ENCODE data around the gene CDH23. TPM values are rescaled to one million over a fixed set of nuclear protein-coding genes. Genes with fewer than 3 reads are reported as not detected.

The CDH23 gene
- polyA plus RNA-seq, 1 experiment = 0.01 TPM

- Histone ChIP-seq H3K9me3 (ENCODE audit: control insufficient read depth, insufficient read depth, low read length) (peaks cover 4% of the 10 kb centered on the region), H3K4me3 (ENCODE audit: low read depth, low read length) (no peak within 1 kb of the TSS), H3K27me3 (ENCODE audit: control insufficient read depth, insufficient read depth, low read length) (peaks cover 26% of the 10 kb centered on the region), H3K27ac (ENCODE audit: low read depth, low read length) (no peak within 1 kb of the TSS)
- ChIA-PET CTCF (interaction anchor here (0.6 to 1.4 kb wide), 2 partner anchors 153 to 177 kb away, joined by 3 to 4 read pairs; no protein-coding TSS in a partner anchor), POLR2A (no interaction called here)
- no peak for TF ChIP-seq CTCF (IDR thresholded peaks at IDR 0.05; ENCODE audit: low read depth, low read length)
- no peak for DNase-seq (ENCODE audit: low read depth, low spot score)
Measured at GRCh38 chr10:71719464-71720201, 322.9 kb downstream of the CDH23 start, which contains the start of gene C10orf105. Gene C10orf105, minus strand, starts transcription at chr10:71719778. Its CDS starts 3,441 bp downstream, at chr10:71716337.

GRCh38 chr10:71720288-71720687, 323.6 kb downstream of the CDH23 start:
- Histone ChIP-seq H3K4me3 (ENCODE audit: low read depth, low read length) (no peak overlapping the region), H3K9me3 (ENCODE audit: control insufficient read depth, insufficient read depth, low read length) (peaks cover 4% of the 10 kb centered on the region), H3K27me3 (ENCODE audit: control insufficient read depth, insufficient read depth, low read length) (peaks cover 26% of the 10 kb centered on the region), H3K27ac (ENCODE audit: low read depth, low read length) (no peak overlapping the region)
- no peak for TF ChIP-seq CTCF (IDR thresholded peaks at IDR 0.05; ENCODE audit: low read depth, low read length)
- DNase-seq (ENCODE audit: low read depth, low spot score) = no peak
- CTCF ChIA-PET = interaction anchor here (1.4 kb wide), 1 partner anchor 176 kb away, joined by 4 read pairs; no protein-coding TSS in a partner anchor
- POLR2A ChIA-PET = no interaction called here

- POLR2A ChIA-PET = no interaction called here
- Histone ChIP-seq H3K9me3 (ENCODE audit: control insufficient read depth, insufficient read depth, low read length) (peaks cover 4% of the 10 kb centered on the region), H3K4me3 (ENCODE audit: low read depth, low read length) (no peak overlapping the region), H3K27ac (ENCODE audit: low read depth, low read length) (no peak overlapping the region), H3K27me3 (ENCODE audit: control insufficient read depth, insufficient read depth, low read length) (peaks cover 26% of the 10 kb centered on the region)
- no peak for DNase-seq (ENCODE audit: low read depth, low spot score)
- CTCF ChIA-PET = no interaction called here
- no peak for TF ChIP-seq CTCF (IDR thresholded peaks at IDR 0.05; ENCODE audit: low read depth, low read length)
Measured at GRCh38 chr10:71721313-71721712, 324.6 kb downstream of the CDH23 start.

GRCh38 chr10:71722849-71723248, 326.1 kb downstream of the CDH23 start:
- peaks cover 30% of the 10 kb centered on the region for H3K27me3 ChIP-seq (ENCODE audit: control insufficient read depth, insufficient read depth, low read length)
- ChIA-PET CTCF (interaction anchor here (0.9 kb wide), 1 partner anchor 16 kb away, joined by 4 read pairs; no protein-coding TSS in a partner anchor), POLR2A (no interaction called here)
- no peak overlapping the region for H3K4me3 ChIP-seq (ENCODE audit: low read depth, low read length)
- H3K27ac ChIP-seq (ENCODE audit: low read depth, low read length) = no peak overlapping the region
- peaks cover 4% of the 10 kb centered on the region for H3K9me3 ChIP-seq (ENCODE audit: control insufficient read depth, insufficient read depth, low read length)
- TF ChIP-seq CTCF (IDR thresholded peaks at IDR 0.05; ENCODE audit: low read depth, low read length) = no peak
- DNase-seq (ENCODE audit: low read depth, low spot score) = no peak

GRCh38 chr10:71723311-71723710, 326.6 kb downstream of the CDH23 start:
- CTCF ChIA-PET = interaction anchor here (0.9 kb wide), 1 partner anchor 16 kb away, joined by 4 read pairs; no protein-coding TSS in a partner anchor

More at GRCh38 chr10:71723311-71723710, 326.6 kb downstream of the CDH23 start:
- Histone ChIP-seq H3K9me3 (ENCODE audit: control insufficient read depth, insufficient read depth, low read length) (peaks cover 4% of the 10 kb centered on the region), H3K27me3 (ENCODE audit: control insufficient read depth, insufficient read depth, low read length) (peaks cover 30% of the 10 kb centered on the region), H3K27ac (ENCODE audit: low read depth, low read length) (no peak overlapping the region), H3K4me3 (ENCODE audit: low read depth, low read length) (no peak overlapping the region)
- POLR2A ChIA-PET = no interaction called here
- no peak for TF ChIP-seq CTCF (IDR thresholded peaks at IDR 0.05; ENCODE audit: low read depth, low read length)
- DNase-seq (ENCODE audit: low read depth, low spot score) = no peak
